Transverse colon (tissue), 4 donors: ENCODE data around the gene EMC9.
A peak's percentile ranks its signal among the peaks of the same experiment; 100 is the strongest.

Source experiments
- POLR2A ChIP-seq: fragments of 450-650 bp; IDR thresholded peaks from one replicate; pipeline ENCODE4 v1.6.1; 2016; ENCODE audit warnings: antibody characterized with exemption, mild to moderate bottlenecking, moderate library complexity
- POLR2AphosphoS5 ChIP-seq, 3 donors: sonication (generic); formaldehyde crosslinking; IDR thresholded peaks; one replicate each; pipeline ENCODE4 v1.6.1; 2016; ENCODE audit warnings: antibody characterized with exemption in 3 of 3
- TF ChIP-seq, protein P1 (sequence below), 5 experiments: fragments of 200-600 bp in 3 of 5; fragments of 450-650 bp in 2 of 5; sonication (generic) in 3 of 5; IDR thresholded peaks; 1 replicate in 2 of 5; 2 replicates in 3 of 5; pipeline ENCODE4 v1.5.1; 2016 to 2017; ENCODE audit warnings: antibody characterized with exemption in 5 of 5, inconsistent platforms in 3 of 5, mild to moderate bottlenecking in 2 of 5, moderate library complexity in 1 of 5

- TF ChIP-seq, protein P1, sequence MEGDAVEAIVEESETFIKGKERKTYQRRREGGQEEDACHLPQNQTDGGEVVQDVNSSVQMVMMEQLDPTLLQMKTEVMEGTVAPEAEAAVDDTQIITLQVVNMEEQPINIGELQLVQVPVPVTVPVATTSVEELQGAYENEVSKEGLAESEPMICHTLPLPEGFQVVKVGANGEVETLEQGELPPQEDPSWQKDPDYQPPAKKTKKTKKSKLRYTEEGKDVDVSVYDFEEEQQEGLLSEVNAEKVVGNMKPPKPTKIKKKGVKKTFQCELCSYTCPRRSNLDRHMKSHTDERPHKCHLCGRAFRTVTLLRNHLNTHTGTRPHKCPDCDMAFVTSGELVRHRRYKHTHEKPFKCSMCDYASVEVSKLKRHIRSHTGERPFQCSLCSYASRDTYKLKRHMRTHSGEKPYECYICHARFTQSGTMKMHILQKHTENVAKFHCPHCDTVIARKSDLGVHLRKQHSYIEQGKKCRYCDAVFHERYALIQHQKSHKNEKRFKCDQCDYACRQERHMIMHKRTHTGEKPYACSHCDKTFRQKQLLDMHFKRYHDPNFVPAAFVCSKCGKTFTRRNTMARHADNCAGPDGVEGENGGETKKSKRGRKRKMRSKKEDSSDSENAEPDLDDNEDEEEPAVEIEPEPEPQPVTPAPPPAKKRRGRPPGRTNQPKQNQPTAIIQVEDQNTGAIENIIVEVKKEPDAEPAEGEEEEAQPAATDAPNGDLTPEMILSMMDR (IDR thresholded peaks at IDR 0.05): peak; percentile 49 to 92 (median 69)
- TF ChIP-seq POLR2A (peak; percentile 89), POLR2AphosphoS5 (IDR thresholded peaks at IDR 0.05) (peak; percentile 88 to 92 (median 91))
These were observed at the start of gene EMC9 for GRCh38 chr14:24141097-24141880.
